Rectal smooth muscle tissue (tissue), 1 donor: ENCODE data around the gene OR10H4.
"Not testable (repeated sequence)": the region's sequence is repeated elsewhere in the genome, so short reads cannot be mapped to it uniquely, and the experiment has no call there.

Experiments
- H3K27ac ChIP-seq: one replicate; pipeline ENCODE4 v1.7.0; 2013; ENCODE audit warnings: low read depth, low read length, inconsistent platforms
- H3K27me3 ChIP-seq: one replicate; pipeline ENCODE4 v1.7.0; 2013; ENCODE audit warnings: low read length; ENCODE audit not compliant: control insufficient read depth, insufficient read depth
- H3K36me3 ChIP-seq: one replicate; pipeline ENCODE4 v1.7.0; 2013; ENCODE audit warnings: low read length; ENCODE audit not compliant: control insufficient read depth, insufficient read depth
- H3K4me1 ChIP-seq: one replicate; pipeline ENCODE4 v1.7.0; 2013; ENCODE audit warnings: low read length; ENCODE audit not compliant: control insufficient read depth, insufficient read depth
- H3K4me3 ChIP-seq: one replicate; pipeline ENCODE4 v1.7.0; 2013; ENCODE audit warnings: low read length
- H3K9ac ChIP-seq: one replicate; pipeline ENCODE4 v1.7.0; 2013; ENCODE audit warnings: low read length

OR10H4 gene

DNA sequence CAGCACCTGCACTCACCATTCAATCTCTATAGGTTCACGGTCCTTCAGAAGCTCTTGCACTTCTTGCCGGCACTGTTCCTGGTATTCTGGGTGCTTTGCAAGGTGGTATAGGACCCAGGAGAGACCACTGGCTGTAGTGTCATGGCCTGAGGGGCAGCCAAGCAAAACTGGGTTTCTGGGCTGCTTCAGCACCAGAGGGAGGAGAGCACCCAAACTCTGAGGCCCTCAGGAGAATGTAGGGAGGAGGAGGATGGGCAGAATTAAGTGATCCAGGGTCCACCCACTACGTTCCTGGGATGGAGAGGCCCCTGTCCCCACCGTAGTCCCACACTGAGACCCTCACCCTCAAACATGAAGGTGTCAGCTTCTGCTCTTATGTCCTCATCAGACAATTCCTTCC, 26.8 kb upstream of the OR10H4 start:
- no peaks in the 10 kb centered on the region for H3K36me3 ChIP-seq
- H3K27ac ChIP-seq = no peak overlapping the region
- H3K4me1 ChIP-seq = no peaks in the 10 kb centered on the region
- no peak overlapping the region for H3K9ac ChIP-seq
- H3K4me3 ChIP-seq = no peak overlapping the region
- no peaks in the 10 kb centered on the region for H3K27me3 ChIP-seq

DNA sequence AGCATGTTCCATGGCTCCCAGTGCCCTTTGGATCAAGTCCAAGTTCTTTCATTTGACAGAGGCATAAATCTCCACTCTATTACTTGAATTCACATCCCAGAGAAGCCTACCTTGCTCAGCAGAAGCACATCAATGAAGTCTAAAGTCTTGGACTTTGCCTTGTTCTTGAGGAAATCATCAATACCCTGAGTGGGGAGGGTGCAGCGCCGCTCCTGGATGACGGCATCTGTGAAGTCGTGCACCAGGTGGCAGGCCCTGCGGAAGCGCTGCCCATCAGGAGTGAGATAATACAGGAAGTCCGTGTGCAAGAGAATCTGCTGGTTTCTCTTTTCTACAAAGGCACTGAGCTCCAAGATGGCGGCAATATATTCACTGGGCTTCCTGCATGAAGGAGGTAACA, 25.1 kb upstream of the OR10H4 start:
- H3K27ac ChIP-seq = no peak overlapping the region
- no peak overlapping the region for H3K9ac ChIP-seq
- no peaks in the 10 kb centered on the region for H3K27me3 ChIP-seq
- no peaks in the 10 kb centered on the region for H3K36me3 ChIP-seq
- no peaks in the 10 kb centered on the region for H3K4me1 ChIP-seq
- no peak overlapping the region for H3K4me3 ChIP-seq

DNA sequence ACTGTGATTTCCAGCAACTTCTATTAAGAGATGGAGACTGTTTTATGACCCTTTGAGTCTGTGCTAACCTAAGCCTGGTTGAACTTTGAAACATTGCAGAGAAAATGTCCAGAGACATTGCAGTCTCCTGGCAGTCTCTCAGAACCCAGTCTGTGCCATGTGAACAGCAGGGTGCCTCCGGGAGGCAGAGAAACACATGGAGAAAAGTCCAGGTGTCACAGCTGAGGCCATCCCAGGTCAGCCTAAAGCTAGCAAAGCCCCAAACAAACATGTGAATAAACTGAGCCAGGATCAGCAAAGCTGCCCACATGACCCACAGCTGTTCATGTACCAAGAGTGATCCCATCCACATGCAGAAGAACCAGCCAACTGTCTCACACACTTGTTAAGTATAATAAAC, 22.3 kb upstream of the OR10H4 start:
- no peaks in the 10 kb centered on the region for H3K4me1 ChIP-seq
- no peak overlapping the region for H3K9ac ChIP-seq
- no peaks in the 10 kb centered on the region for H3K36me3 ChIP-seq
- peaks cover 7% of the 10 kb centered on the region for H3K27me3 ChIP-seq
- no peak overlapping the region for H3K27ac ChIP-seq
- no peak overlapping the region for H3K4me3 ChIP-seq

DNA sequence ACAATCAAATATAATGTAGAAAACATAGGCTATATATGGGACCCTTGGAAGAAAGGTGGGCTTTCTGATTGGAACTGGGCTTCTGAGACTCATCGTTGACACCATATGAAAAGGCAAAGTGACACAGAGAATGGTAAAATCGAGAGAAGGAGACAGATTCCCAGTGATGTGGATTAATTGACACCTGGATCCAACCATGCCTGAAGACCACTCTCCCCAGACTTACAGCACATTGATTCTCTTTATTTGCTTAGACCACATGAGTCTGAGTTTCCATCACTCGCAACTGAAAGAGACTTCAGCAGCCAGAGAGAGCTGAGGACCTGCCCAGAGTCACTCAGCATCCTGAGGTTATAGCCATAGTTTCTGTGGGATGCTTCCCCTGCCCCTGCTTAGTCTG, 20.5 kb upstream of the OR10H4 start:
- Histone ChIP-seq H3K4me1 (no peaks in the 10 kb centered on the region), H3K27ac (no peak overlapping the region), H3K4me3 (no peak overlapping the region), H3K27me3 (peaks cover 7% of the 10 kb centered on the region), H3K9ac (no peak overlapping the region), H3K36me3 (no peaks in the 10 kb centered on the region)

DNA sequence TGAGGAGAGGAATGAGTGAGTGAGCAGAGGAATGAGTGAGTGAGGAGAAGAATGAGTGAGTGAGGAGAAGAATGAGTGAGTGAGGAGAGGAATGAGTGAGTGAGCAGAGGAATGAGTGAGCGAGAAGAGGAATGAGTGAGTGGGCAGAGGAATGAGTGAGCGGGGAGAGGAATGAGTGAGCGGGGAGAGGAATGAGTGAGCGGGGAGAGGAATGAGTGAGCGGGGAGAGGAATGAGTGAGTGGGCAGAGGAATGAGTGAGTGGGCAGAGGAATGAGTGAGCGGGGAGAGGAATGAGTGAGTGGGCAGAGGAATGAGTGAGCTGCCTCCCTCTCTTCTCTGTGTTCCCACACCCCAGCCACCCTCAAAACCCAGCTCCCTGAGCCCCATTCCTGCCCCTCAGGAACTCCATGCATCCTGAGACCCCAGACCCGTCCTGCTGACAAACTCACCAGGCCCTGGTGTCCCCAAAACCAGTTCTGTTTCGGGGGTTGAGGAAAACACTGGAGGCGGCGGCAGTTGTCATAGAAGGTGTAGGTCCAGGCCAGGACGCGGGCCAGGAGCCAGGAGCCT, 15.0 kb upstream of the OR10H4 start:
- H3K27me3 ChIP-seq = peaks cover 14% of the 10 kb centered on the region
- not testable (repeated sequence) for H3K4me3 ChIP-seq, H3K36me3 ChIP-seq, H3K27ac ChIP-seq, H3K4me1 ChIP-seq, H3K9ac ChIP-seq

DNA sequence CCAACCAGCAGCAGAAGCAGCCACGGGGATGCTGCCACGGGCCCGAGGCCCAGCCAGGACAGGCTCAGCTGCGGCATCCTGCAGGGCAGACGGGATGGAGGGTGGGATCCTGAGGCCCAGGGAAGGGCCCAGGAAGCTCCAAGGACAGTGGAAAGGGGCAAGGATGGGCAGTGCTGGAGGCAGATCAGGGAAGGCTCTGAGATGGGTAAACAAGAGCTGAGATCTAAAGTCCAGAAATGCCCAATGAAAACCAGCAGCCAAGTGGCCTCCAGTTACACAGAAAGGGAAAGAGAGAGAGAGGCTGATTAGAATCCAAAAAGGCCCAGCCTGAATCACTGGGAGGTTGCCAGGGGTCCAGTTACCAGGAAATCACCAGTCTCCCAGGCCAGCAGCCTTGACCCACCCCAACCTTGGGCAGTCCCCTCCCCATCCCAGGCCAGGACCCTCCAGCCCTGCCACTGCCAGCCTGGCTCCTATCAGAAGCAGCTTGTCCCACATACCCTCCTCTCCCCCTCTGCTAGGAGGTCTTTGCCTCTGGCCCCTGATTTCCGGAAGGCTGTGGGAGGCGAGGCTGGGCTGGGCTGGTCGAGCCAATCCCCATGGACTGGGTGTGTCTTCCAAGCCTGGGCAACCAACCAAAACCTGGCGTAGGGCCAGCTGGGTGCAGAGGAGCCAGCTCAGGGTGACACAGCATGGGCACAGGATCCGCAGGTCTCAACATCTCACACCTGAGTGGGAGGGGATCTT, 14.3 kb upstream of the OR10H4 start, which contains the start of gene CYP4F11:
CYP4F11 (minus strand) TSS at position 198 of the 747 bp plus-strand sequence; CDS start at position 77, 121 bp downstream.
- H3K27ac ChIP-seq = no peak within 1 kb of the TSS
- no peaks in the 10 kb centered on the region for H3K4me1 ChIP-seq
- H3K9ac ChIP-seq = no peak within 1 kb of the TSS
- H3K36me3 ChIP-seq = no peaks in the 10 kb centered on the region
- no peak within 1 kb of the TSS for H3K4me3 ChIP-seq
- peaks cover 14% of the 10 kb centered on the region for H3K27me3 ChIP-seq

DNA sequence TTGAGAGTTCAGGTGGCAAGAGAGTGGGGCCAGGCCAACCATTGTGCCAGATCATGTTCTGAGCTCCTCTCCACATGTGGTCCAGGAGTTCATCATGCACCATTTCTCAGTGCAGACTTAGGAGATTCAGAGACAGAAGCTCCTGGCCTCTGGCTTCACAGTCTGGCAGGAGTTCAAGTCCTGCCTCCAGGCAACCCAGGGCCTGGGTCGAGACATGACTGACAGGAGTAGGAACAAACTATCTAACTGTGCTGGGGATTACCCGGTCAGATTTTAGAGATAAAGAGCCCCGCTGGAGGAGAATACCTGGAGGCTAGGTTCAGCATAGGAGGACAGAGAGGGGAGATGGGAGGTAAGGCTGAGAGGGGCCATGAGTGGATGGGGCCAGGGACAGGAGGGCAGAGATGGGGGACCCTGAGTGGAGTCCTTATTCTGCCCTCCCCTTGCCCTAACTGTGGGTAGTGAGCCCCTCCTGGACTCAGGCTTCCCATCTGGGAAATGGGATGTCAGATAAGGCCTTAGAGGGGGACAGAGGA, 13.6 kb upstream of the OR10H4 start:
- Histone ChIP-seq H3K27ac (no peak overlapping the region), H3K4me3 (no peak overlapping the region), H3K9ac (no peak overlapping the region), H3K27me3 (peaks cover 14% of the 10 kb centered on the region), H3K36me3 (no peaks in the 10 kb centered on the region), H3K4me1 (no peaks in the 10 kb centered on the region)

DNA sequence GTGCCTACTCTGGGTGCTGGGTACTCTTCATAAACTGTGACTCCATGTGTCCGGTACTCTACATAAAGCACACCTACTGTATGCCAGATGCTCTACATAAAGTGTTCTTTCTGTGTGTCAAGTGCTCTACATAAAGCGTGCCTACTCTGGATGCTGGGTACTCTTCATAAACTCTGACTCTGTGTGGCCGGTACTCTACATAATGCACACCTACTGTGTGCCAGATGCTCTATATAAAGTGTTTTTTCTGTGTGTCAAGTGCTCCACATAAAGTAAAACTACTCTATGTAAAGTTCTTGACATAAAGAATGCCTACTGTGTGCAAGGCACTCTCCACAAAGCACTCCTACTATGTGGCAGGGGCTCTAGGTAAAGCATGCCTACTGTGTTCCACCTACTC, 12.6 kb upstream of the OR10H4 start:
- no peaks in the 10 kb centered on the region for H3K36me3 ChIP-seq
- H3K27ac ChIP-seq = no peak overlapping the region
- H3K4me1 ChIP-seq = no peaks in the 10 kb centered on the region
- H3K27me3 ChIP-seq = peaks cover 10% of the 10 kb centered on the region
- no peak overlapping the region for H3K9ac ChIP-seq
- H3K4me3 ChIP-seq = no peak overlapping the region

DNA sequence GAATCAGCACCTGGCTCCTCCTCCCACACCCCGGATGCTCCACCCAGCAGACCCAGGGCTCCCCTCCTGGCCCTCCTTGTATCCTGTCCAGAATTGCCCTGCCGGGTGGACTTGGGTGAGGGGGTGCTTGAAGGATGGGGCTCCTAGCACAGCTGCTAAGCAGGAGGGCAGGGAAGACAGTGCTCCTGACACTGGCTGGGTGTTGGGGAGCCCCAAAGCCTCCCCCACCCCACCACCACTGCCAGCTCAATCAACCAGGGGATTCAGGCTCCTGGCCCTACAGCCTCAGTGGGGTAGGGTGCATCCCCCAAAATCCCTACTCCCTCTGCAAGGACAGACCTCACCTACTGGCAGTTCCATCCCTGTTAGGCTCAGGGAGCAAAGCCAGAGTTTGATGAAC, 11.9 kb upstream of the OR10H4 start:
- no peaks in the 10 kb centered on the region for H3K36me3 ChIP-seq
- H3K27me3 ChIP-seq = peaks cover 9% of the 10 kb centered on the region
- no peak overlapping the region for H3K9ac ChIP-seq
- no peak overlapping the region for H3K27ac ChIP-seq
- H3K4me3 ChIP-seq = no peak overlapping the region
- no peaks in the 10 kb centered on the region for H3K4me1 ChIP-seq

DNA sequence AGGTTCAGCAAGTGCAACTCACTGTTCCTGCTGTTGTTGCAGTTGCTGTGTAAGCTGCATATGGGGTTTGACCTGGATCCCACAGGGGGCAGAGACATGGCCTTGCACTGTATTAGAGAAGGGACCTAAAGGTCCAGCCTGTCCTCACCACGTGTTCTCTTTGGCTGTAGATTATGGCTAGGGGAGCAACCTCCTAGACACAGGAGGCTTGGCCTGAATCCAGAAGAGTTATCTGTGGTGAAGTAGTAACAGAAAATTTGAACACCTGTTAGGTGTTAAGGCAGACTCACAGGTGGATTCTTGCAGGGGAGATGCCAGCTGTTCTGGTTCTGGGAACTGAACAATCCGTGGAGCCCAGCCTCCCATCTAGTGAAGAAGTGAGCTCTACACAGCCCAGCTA, 11.0 kb upstream of the OR10H4 start:
- Histone ChIP-seq H3K36me3 (no peaks in the 10 kb centered on the region), H3K9ac (no peak overlapping the region), H3K4me3 (no peak overlapping the region), H3K27me3 (peaks cover 9% of the 10 kb centered on the region), H3K4me1 (no peaks in the 10 kb centered on the region), H3K27ac (no peak overlapping the region)

DNA sequence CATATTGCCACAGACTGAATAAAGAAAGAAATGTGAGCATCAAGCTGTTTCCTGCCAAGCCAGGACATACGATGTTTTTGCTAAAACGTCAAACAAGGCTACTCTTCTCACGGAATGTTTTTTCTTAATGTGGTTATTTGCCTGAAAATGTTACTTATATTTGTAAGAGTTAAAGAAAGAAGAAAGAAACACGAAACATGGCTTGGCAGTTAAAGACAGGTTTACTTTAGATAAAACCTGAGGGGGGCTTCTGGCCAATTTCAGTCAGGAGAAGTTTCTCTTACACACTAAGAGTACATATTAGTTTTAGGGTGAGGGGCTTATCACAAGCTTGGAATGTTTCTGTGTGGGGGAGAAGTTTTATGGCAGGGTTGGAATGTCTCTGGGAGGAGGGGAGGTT, 4.4 kb upstream of the OR10H4 start:
- peaks cover 2% of the 10 kb centered on the region for H3K27me3 ChIP-seq
- no peak overlapping the region for H3K27ac ChIP-seq
- no peak overlapping the region for H3K4me3 ChIP-seq
- no peak overlapping the region for H3K9ac ChIP-seq
- no peaks in the 10 kb centered on the region for H3K4me1 ChIP-seq
- H3K36me3 ChIP-seq = no peaks in the 10 kb centered on the region

DNA sequence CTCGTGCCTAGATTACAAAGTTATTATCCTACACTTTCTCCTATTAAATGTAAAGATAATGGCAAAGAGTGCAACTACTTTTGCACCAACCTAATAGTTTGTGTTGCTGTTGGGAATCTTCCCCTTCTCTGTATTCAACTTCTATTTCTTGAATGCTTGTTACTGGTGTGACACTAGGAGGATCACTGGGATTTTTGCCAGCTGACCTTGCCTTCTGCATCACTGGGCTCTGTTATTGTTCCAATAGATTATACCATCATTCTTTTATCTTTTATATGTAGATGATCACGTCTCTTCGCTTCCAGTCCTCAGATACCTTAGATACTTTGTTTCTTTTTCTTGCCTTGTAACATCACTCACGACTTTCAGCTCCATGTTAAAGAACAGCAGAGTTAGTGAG, 3.5 kb upstream of the OR10H4 start:
- Histone ChIP-seq H3K27ac (no peak overlapping the region), H3K36me3 (no peaks in the 10 kb centered on the region), H3K27me3 (peaks cover 2% of the 10 kb centered on the region), H3K4me1 (no peaks in the 10 kb centered on the region), H3K4me3 (no peak overlapping the region), H3K9ac (no peak overlapping the region)

DNA sequence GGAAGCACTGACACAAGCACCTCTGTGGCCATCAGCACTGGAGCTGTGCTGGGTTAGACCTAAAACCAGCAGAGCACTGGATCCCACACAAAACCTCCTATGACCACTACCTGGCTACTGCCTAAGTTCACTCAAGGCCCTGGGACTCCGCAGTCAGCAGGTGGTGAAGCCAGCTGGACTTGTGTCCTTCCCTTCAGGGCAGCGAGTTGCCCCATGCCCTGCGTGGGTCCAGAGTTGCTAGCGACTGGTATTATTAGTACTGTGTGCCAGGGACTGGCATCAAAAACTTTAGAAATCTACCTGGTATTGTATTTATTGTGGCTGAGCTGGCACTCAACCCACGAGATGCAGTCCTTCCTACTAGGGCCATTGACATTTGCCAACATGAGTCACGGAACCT, 6.0 kb downstream of the OR10H4 start:
- peaks cover 4% of the 10 kb centered on the region for H3K27me3 ChIP-seq
- H3K4me1 ChIP-seq = no peaks in the 10 kb centered on the region
- H3K36me3 ChIP-seq = no peaks in the 10 kb centered on the region
- H3K27ac ChIP-seq = no peak overlapping the region
- no peak overlapping the region for H3K9ac ChIP-seq
- no peak overlapping the region for H3K4me3 ChIP-seq
